SH-SY5Y (cell line): ENCODE measurements around the gene GRIK2.

Source experiments
- GATA2 ChIP-seq: IDR thresholded peaks from 2 replicates; pipeline ENCODE4 v1.6.1; 2011; ENCODE audit warnings: mild to moderate bottlenecking, low read depth, low read length
- GATA3 ChIP-seq: IDR thresholded peaks from 2 replicates; pipeline ENCODE4 v1.6.1; 2011; ENCODE audit warnings: low read depth, mild to moderate bottlenecking, low read length, moderate library complexity

- no peak for TF ChIP-seq GATA2
- TF ChIP-seq GATA3, result no peak
Observed at GRCh38 chr6:101758368-101758767, 364.9 kb downstream of the GRIK2 start.
